Ectodermal cell (in vitro differentiated cells): ENCODE data around the gene SLC66A2.
"Not testable (repeated sequence)": the region's sequence is repeated elsewhere in the genome, so short reads cannot be mapped to it uniquely, and the experiment has no call there.

Experiments
- H3K27ac ChIP-seq: 2 replicates; pipeline ENCODE4 v1.7.0; 2013; ENCODE audit warnings: mild to moderate bottlenecking, low read depth, low read length; ENCODE audit not compliant: insufficient read depth, poor library complexity, severe bottlenecking
- H3K27me3 ChIP-seq: 2 replicates; pipeline ENCODE4 v1.7.0; 2013; ENCODE audit warnings: mild to moderate bottlenecking, low read length; ENCODE audit not compliant: insufficient read depth, control insufficient read depth, poor library complexity, severe bottlenecking
- H3K36me3 ChIP-seq: one replicate; pipeline ENCODE4 v1.7.0; 2013; ENCODE audit warnings: low read length; ENCODE audit not compliant: control insufficient read depth, insufficient read depth
- H3K4me1 ChIP-seq: one replicate; pipeline ENCODE4 v1.7.0; 2013; ENCODE audit warnings: low read length; ENCODE audit not compliant: control insufficient read depth, insufficient read depth
- H3K4me3 ChIP-seq: 2 replicates; pipeline ENCODE4 v1.7.0; 2013; ENCODE audit warnings: low read depth, low read length, control low read depth; ENCODE audit not compliant: insufficient read depth
- H3K9me3 ChIP-seq: 2 replicates; pipeline ENCODE4 v1.7.0; 2013; ENCODE audit warnings: mild to moderate bottlenecking, low read length, moderate library complexity; ENCODE audit not compliant: control insufficient read depth
- WGBS, 2 experiments: methylation state at CpG; one replicate each; pipeline ENCODE4 v1.1.7; 2013; ENCODE audit warnings: missing lambda C conversion rate in 2 of 2; 5-methylcytosine and 5-hydroxymethylcytosine counted together

The SLC66A2 gene

DNA sequence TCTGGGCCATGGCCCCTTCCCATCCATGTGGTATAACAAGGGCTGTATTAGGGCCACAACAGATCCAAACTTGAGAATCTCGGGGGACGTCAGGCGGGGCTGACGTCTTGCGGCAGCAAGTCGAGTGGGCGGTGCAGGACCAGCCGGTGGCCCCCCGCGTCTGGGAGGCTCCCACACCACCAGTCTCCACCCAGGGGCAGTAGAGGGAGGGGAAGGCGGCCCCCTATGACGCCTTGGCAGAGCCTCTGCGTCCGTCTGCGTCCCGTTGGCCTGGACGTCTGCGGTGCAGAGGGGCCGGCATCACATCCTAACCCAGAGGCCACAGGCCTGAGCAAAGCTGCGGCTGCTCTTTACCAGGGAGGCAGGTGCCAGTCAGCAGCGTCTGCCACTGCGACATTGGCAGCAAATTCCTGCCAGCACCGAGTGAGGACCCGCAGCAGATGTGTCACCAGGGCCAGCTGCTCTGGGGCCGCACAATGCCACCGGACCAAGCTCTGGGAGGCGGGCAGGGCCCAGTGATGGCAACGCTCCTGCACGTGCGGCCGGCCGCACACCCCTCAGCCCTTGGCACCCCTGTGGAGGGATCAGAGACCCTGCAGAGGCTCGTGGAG is 79.9 kb downstream of the SLC66A2 start:
- Histone ChIP-seq H3K9me3 (no peaks in the 10 kb centered on the region), H3K4me1 (no peaks in the 10 kb centered on the region), H3K36me3 (no peaks in the 10 kb centered on the region), H3K27ac (no peak overlapping the region), H3K27me3 (no peaks in the 10 kb centered on the region), H3K4me3 (no peak overlapping the region)
- 91% methylated on average over 33 of the region's 33 CpGs for WGBS, 2 experiments

GRCh38 chr18:79871026-79871390 is 80.4 kb downstream of the SLC66A2 start:
- Histone ChIP-seq H3K4me3 (no peak overlapping the region), H3K27ac (no peak overlapping the region), H3K27me3 (no peaks in the 10 kb centered on the region), H3K4me1 (no peaks in the 10 kb centered on the region), H3K9me3 (no peaks in the 10 kb centered on the region), H3K36me3 (no peaks in the 10 kb centered on the region)
- WGBS, 2 experiments, result 95 to 96% methylated on average over 17 of the region's 17 CpGs

- WGBS, 2 experiments, result 95% methylated on average over 19 of the region's 19 CpGs
- Histone ChIP-seq H3K4me3 (no peak overlapping the region), H3K9me3 (no peaks in the 10 kb centered on the region), H3K4me1 (no peaks in the 10 kb centered on the region), H3K27ac (no peak overlapping the region), H3K27me3 (no peaks in the 10 kb centered on the region), H3K36me3 (no peaks in the 10 kb centered on the region)
These were observed 81.0 kb downstream of the SLC66A2 start for GRCh38 chr18:79870301-79871025.

DNA sequence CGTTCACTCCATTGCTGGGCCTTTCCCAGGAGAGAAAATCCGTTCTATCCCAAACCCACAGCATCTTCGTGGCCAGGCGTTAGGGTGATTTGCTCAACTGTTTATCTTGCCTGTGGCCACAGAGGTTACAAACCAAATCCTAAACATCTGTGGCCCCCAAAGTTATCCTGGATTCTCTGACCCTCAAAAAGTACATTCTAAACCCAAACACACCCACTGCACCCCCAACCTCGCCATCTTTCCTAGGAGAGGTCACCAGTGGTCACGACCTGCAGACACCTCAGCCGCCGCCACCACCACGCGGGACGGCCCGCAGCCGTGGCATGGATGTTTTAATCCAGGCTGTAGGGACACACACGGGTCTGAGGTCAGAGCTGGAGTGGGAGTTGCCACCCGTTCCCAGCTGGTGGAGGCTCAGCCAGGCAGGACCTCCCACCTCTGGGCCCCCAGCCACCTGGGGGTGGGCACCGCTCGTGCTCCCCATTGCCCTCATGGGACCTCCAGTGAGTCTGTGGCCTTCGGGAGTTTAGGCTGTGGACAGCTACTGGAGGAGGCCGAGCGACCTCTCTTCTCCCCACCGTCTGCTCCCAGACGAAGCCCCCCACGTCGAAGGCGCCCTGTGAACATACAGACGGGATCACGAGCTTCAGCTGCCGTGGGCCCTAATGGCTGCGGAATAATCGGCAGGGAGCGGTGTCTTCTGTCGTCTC is 81.7 kb downstream of the SLC66A2 start:
- WGBS, 2 experiments, result 90% methylated on average over 32 of the region's 32 CpGs
- no peak overlapping the region for H3K27ac ChIP-seq
- no peaks in the 10 kb centered on the region for H3K4me1 ChIP-seq
- no peak overlapping the region for H3K4me3 ChIP-seq
- H3K27me3 ChIP-seq, result no peaks in the 10 kb centered on the region
- no peaks in the 10 kb centered on the region for H3K9me3 ChIP-seq
- no peaks in the 10 kb centered on the region for H3K36me3 ChIP-seq

- Histone ChIP-seq H3K4me1 (no peaks in the 10 kb centered on the region), H3K4me3 (no peak overlapping the region), H3K27me3 (no peaks in the 10 kb centered on the region), H3K9me3 (no peaks in the 10 kb centered on the region), H3K36me3 (no peaks in the 10 kb centered on the region), H3K27ac (no peak overlapping the region)
- WGBS, 2 experiments, result 91% methylated on average over 32 of the region's 32 CpGs
These were observed 82.5 kb downstream of the SLC66A2 start for GRCh38 chr18:79868811-79869541.

DNA sequence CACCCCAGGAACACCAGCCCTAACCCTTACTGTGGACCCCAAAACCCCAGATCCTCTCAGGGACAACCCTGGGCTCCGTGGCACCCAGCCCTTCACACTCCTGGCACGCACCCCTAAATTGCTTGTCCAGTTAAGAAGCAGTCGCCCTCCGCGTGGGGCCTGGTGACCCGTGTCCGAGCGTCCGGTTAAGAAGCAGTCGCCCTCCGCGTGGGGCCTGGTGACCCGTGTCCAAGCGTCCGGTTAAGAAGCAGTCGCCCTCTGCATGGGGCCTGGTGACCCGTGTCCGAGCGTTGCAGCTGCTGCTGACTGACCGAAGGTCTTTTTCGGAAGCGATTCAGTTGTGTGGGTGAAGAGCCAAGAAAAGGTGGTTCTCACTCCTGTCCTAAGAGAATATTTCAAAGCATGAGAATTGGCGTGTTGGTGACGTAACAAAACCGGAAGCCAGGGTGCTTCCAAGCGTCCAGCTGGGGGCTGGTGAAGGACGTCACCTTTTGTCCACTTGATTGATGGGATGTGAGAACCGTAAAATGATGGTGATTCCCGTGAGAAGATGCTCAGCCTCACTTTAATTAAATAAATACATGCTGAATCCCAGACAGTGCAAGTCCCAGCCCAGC is 83.2 kb downstream of the SLC66A2 start:
- no peaks in the 10 kb centered on the region for H3K27me3 ChIP-seq
- no peak overlapping the region for H3K4me3 ChIP-seq
- no peak overlapping the region for H3K27ac ChIP-seq
- H3K9me3 ChIP-seq, result no peaks in the 10 kb centered on the region
- no peaks in the 10 kb centered on the region for H3K36me3 ChIP-seq
- H3K4me1 ChIP-seq, result no peaks in the 10 kb centered on the region
- WGBS, 2 experiments, result 94 to 95% methylated on average over 29 of the region's 29 CpGs

- Histone ChIP-seq H3K27ac (no peak overlapping the region), H3K9me3 (no peaks in the 10 kb centered on the region), H3K4me1 (no peaks in the 10 kb centered on the region), H3K36me3 (no peaks in the 10 kb centered on the region), H3K4me3 (no peak overlapping the region), H3K27me3 (no peaks in the 10 kb centered on the region)
- WGBS, 2 experiments, result 91 to 92% methylated on average over 16 of the region's 16 CpGs
These were observed 83.8 kb downstream of the SLC66A2 start for GRCh38 chr18:79867666-79868065.

DNA sequence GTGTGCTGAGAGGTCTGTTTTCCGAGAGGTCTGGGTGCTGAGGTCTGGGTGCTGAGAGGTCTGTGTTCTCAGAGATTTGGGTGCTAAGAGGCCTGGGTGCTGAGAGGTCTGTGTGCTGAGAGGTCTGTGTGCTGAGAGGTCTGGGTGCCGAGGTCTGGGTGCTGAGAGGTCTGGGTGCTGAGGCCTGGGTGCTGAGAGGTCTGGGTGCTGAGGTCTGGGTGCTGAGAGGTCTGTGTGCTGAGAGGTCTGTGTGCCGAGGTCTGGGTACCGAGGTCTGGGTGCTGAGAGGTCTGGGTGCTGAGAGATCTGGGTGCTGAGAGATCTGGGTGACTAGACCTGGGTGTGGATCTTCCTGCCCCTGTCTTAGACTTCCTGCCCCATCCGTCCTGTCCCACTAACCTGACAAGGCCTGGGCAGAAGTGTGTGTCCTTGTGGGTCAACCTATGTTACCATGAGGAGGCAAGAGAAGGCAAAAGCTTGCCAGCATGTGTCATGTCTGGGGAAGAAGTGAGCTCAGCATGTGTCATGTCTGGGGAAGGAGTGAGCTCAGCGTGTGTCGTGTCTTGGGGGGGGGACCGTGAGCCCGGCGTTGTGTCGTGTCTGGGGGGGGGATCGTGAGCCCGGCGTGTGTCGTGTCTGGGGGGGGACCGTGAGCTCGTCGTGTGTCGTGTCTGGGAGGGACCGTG is 84.4 kb downstream of the SLC66A2 start:
- WGBS, 2 experiments, result 93 to 94% methylated on average over 20 of the region's 20 CpGs
- no peak overlapping the region for H3K27ac ChIP-seq
- no peaks in the 10 kb centered on the region for H3K36me3 ChIP-seq
- no peaks in the 10 kb centered on the region for H3K4me1 ChIP-seq
- no peak overlapping the region for H3K4me3 ChIP-seq
- H3K9me3 ChIP-seq, result no peaks in the 10 kb centered on the region
- H3K27me3 ChIP-seq, result no peaks in the 10 kb centered on the region

- H3K27ac ChIP-seq, H3K27me3 ChIP-seq, H3K4me1 ChIP-seq, H3K4me3 ChIP-seq, H3K36me3 ChIP-seq, H3K9me3 ChIP-seq: not testable (repeated sequence)
- WGBS, 2 experiments, result 81 to 84% methylated on average over 3 of the region's 3 CpGs
These were observed 85.5 kb downstream of the SLC66A2 start for GRCh38 chr18:79865951-79866350.
